Measurements from ENCODE around the gene MPST.
"Not testable (repeated sequence)": the region's sequence is repeated elsewhere in the genome, so short reads cannot be mapped to it uniquely, and the experiment has no call there.

Gene MPST

GRCh38 chr22:36981247-36981775 lies 38.2 kb upstream of the MPST start:
- TF ChIP-seq CTCF (IDR thresholded peaks at IDR 0.05): no peak
- Histone ChIP-seq H3K4me3 (no peak overlapping the region), H3K27ac (no peak overlapping the region)
- no peak for DNase-seq (ENCODE audit: low spot score)

- Histone ChIP-seq H3K27ac (no peak overlapping the region), H3K4me3 (no peak overlapping the region)
- no peak for DNase-seq (ENCODE audit: low spot score)
- TF ChIP-seq CTCF (IDR thresholded peaks at IDR 0.05): no peak
Observed at GRCh38 chr22:36982136-36982535, 37.4 kb upstream of the MPST start.

DNA sequence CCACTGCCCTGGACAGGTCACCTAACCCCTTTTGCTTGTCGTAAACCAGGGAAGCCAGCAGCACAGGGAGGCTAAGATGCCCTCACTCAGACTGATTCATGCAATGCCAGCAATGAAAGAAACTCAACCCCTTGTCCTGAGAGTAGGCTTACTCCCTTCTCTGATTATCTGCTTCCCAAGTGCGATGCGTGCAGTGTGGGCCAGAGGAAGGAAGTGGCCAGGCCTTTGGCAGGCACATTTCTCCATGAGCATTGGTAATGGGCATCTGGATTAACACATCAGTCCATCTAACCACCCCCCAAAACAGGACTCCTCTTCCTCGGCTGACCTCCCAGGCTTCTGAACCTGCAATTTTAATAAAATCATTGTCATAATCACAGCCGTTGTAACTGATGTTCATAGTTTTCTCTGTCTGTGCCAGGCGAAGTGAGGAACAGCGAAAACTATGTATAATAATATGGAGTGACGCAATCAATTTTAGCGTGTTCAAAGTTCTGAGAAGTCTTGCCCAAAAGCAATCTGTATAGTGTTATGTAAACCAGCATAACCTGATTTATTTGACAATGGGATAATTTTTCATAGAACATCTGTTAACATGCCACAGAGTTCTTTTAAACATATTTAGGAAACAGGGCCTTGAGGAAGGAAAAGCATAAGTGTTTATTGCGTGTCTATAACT lies 34.2 kb upstream of the MPST start:
- no peak for DNase-seq (ENCODE audit: low spot score)
- H3K27ac ChIP-seq: no peak overlapping the region
- no peak overlapping the region for H3K4me3 ChIP-seq
- no peak for TF ChIP-seq CTCF (IDR thresholded peaks at IDR 0.05)

GRCh38 chr22:36986242-36986821 lies 33.2 kb upstream of the MPST start:
- Histone ChIP-seq H3K4me3 (no peak overlapping the region), H3K27ac (no peak overlapping the region)
- TF ChIP-seq CTCF (IDR thresholded peaks at IDR 0.05): no peak
- DNase-seq (ENCODE audit: low spot score): no peak

GRCh38 chr22:36988075-36988832 lies 31.3 kb upstream of the MPST start:
- TF ChIP-seq CTCF (IDR thresholded peaks at IDR 0.05): no peak
- Histone ChIP-seq H3K4me3 (no peak overlapping the region), H3K27ac (no peak overlapping the region)
- DNase-seq (ENCODE audit: low spot score): no peak

DNA sequence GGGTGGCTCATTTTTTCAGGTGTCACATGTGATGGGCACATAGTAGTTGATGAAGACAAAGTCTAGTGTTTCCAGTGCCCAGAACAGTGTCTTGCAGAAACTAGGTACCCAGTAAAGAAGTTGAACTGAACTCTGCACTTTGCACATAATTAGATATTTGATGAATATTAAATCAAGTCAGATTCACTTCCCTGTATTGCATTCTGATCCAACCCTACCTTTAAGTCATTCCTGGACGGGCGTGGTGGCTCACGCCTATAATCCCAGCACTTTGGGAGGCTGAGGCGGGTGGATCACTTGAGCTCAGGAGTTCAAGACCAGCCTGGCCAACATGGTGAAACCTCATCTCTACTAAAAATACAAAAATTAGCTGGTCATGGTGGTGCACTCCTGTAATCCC lies 30.5 kb upstream of the MPST start:
- not testable (repeated sequence) for DNase-seq (ENCODE audit: low spot score)

DNA sequence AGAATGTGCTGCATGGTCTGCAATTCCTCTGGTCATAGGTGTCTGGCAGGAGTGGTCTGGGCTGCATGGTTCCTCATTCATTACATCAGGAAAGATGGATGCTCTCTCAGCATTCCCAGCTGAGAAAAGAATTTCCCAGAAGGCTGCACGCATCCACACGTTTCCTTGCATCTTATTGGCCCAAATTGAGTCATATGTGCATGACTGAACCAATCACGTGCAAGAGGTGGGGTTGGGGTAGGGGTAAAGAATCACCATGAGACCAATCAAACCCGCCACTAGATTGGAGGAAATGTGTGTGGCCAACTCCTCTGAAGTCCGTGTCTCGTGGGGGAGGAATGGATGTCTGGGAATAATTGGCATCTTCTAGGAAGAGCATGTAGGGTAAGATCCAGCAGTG lies 29.1 kb upstream of the MPST start:
- Histone ChIP-seq H3K4me3 (no peak overlapping the region), H3K27ac (no peak overlapping the region)
- no peak for TF ChIP-seq CTCF (IDR thresholded peaks at IDR 0.05)

More for the DNA sequence above, 30.5 kb upstream of the MPST start:
- not testable (repeated sequence) for H3K27ac ChIP-seq, H3K4me3 ChIP-seq

More for the DNA sequence above, 29.1 kb upstream of the MPST start:
- no peak for DNase-seq (ENCODE audit: low spot score)

All from coronary artery (tissue), 2 donors.